ENCODE results near the gene GMCL1. TPM values are rescaled to one million over a fixed set of nuclear protein-coding genes. Genes with fewer than 3 reads are reported as not detected.
A peak's percentile ranks its signal among the peaks of the same experiment; 100 is the strongest.

The GMCL1 gene
- total and polyA plus RNA-seq, 2 of the 13 experiments (the other 11 are each of a cell fraction or from before 2014, with no cell fraction given) = 18.7 to 24.0 TPM

DNA sequence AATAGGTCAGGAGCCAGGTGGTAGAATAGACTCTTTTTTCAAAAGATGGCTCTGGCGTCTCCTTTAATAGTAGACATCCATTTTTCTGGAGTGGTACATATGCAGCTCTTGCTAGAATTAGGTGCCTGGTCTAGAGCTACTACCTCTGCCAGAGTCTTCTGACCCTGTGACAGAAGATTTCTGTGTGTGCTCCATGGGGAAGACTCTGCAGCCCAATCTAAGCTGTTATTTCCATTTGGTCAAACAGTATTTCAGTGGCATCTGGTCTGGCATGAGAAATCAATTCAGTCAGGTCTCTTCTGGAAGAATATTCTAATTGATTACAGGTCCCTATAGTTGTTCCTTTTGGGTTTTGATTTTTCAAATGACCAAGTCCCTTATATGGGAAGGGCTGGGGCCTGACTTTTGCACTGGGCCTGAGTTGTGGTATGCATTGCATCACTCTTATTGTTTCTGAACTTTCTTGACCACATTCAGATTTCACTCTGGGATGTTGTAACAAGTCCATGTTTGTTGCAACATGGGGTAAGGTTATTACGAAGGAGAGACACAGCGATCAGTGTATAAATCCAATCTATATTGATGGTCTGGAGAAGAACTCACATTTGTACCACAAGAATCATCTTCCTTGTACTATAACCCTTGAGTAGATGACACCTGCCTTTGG is 97.5 kb downstream of the GMCL1 start (continued):
- TF ChIP-seq, protein P1, sequence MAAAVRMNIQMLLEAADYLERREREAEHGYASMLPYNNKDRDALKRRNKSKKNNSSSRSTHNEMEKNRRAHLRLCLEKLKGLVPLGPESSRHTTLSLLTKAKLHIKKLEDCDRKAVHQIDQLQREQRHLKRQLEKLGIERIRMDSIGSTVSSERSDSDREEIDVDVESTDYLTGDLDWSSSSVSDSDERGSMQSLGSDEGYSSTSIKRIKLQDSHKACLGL (CRISPR knock-in tag; IDR thresholded peaks at IDR 0.05) = no peak
- TF ChIP-seq, protein P2, sequence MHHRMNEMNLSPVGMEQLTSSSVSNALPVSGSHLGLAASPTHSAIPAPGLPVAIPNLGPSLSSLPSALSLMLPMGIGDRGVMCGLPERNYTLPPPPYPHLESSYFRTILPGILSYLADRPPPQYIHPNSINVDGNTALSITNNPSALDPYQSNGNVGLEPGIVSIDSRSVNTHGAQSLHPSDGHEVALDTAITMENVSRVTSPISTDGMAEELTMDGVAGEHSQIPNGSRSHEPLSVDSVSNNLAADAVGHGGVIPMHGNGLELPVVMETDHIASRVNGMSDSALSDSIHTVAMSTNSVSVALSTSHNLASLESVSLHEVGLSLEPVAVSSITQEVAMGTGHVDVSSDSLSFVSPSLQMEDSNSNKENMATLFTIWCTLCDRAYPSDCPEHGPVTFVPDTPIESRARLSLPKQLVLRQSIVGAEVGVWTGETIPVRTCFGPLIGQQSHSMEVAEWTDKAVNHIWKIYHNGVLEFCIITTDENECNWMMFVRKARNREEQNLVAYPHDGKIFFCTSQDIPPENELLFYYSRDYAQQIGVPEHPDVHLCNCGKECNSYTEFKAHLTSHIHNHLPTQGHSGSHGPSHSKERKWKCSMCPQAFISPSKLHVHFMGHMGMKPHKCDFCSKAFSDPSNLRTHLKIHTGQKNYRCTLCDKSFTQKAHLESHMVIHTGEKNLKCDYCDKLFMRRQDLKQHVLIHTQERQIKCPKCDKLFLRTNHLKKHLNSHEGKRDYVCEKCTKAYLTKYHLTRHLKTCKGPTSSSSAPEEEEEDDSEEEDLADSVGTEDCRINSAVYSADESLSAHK (CRISPR knock-in tag; IDR thresholded peaks at IDR 0.05; ENCODE audit: borderline replicate concordance) = no peak
- no peak for TF ChIP-seq NRL (CRISPR knock-in tag; IDR thresholded peaks at IDR 0.05; ENCODE audit: borderline replicate concordance)
- TF ChIP-seq, protein P3, sequence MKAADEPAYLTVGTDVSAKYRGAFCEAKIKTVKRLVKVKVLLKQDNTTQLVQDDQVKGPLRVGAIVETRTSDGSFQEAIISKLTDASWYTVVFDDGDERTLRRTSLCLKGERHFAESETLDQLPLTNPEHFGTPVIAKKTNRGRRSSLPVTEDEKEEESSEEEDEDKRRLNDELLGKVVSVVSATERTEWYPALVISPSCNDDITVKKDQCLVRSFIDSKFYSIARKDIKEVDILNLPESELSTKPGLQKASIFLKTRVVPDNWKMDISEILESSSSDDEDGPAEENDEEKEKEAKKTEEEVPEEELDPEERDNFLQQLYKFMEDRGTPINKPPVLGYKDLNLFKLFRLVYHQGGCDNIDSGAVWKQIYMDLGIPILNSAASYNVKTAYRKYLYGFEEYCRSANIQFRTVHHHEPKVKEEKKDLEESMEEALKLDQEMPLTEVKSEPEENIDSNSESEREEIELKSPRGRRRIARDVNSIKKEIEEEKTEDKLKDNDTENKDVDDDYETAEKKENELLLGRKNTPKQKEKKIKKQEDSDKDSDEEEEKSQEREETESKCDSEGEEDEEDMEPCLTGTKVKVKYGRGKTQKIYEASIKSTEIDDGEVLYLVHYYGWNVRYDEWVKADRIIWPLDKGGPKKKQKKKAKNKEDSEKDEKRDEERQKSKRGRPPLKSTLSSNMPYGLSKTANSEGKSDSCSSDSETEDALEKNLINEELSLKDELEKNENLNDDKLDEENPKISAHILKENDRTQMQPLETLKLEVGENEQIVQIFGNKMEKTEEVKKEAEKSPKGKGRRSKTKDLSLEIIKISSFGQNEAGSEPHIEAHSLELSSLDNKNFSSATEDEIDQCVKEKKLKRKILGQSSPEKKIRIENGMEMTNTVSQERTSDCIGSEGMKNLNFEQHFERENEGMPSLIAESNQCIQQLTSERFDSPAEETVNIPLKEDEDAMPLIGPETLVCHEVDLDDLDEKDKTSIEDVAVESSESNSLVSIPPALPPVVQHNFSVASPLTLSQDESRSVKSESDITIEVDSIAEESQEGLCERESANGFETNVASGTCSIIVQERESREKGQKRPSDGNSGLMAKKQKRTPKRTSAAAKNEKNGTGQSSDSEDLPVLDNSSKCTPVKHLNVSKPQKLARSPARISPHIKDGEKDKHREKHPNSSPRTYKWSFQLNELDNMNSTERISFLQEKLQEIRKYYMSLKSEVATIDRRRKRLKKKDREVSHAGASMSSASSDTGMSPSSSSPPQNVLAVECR (CRISPR knock-in tag; IDR thresholded peaks at IDR 0.05; ENCODE audit: borderline replicate concordance) = no peak; the same call in 1 of the 2 replicates
- TF ChIP-seq, protein P4, sequence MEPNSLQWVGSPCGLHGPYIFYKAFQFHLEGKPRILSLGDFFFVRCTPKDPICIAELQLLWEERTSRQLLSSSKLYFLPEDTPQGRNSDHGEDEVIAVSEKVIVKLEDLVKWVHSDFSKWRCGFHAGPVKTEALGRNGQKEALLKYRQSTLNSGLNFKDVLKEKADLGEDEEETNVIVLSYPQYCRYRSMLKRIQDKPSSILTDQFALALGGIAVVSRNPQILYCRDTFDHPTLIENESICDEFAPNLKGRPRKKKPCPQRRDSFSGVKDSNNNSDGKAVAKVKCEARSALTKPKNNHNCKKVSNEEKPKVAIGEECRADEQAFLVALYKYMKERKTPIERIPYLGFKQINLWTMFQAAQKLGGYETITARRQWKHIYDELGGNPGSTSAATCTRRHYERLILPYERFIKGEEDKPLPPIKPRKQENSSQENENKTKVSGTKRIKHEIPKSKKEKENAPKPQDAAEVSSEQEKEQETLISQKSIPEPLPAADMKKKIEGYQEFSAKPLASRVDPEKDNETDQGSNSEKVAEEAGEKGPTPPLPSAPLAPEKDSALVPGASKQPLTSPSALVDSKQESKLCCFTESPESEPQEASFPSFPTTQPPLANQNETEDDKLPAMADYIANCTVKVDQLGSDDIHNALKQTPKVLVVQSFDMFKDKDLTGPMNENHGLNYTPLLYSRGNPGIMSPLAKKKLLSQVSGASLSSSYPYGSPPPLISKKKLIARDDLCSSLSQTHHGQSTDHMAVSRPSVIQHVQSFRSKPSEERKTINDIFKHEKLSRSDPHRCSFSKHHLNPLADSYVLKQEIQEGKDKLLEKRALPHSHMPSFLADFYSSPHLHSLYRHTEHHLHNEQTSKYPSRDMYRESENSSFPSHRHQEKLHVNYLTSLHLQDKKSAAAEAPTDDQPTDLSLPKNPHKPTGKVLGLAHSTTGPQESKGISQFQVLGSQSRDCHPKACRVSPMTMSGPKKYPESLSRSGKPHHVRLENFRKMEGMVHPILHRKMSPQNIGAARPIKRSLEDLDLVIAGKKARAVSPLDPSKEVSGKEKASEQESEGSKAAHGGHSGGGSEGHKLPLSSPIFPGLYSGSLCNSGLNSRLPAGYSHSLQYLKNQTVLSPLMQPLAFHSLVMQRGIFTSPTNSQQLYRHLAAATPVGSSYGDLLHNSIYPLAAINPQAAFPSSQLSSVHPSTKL (CRISPR knock-in tag; IDR thresholded peaks at IDR 0.05) = peak; percentile 89
- TF ChIP-seq MZF1 (CRISPR knock-in tag; IDR thresholded peaks at IDR 0.05; ENCODE audit: borderline replicate concordance) = no peak
- TF ChIP-seq ZNF660 (CRISPR knock-in tag; IDR thresholded peaks at IDR 0.05; ENCODE audit: borderline replicate concordance, low read depth) = no peak
- no peak for TF ChIP-seq RARG (CRISPR knock-in tag; IDR thresholded peaks at IDR 0.05; ENCODE audit: low read depth)
- TF ChIP-seq SMARCE1 (IDR thresholded peaks at IDR 0.05; ENCODE audit: borderline replicate concordance) = no peak
- TF ChIP-seq, protein P5, sequence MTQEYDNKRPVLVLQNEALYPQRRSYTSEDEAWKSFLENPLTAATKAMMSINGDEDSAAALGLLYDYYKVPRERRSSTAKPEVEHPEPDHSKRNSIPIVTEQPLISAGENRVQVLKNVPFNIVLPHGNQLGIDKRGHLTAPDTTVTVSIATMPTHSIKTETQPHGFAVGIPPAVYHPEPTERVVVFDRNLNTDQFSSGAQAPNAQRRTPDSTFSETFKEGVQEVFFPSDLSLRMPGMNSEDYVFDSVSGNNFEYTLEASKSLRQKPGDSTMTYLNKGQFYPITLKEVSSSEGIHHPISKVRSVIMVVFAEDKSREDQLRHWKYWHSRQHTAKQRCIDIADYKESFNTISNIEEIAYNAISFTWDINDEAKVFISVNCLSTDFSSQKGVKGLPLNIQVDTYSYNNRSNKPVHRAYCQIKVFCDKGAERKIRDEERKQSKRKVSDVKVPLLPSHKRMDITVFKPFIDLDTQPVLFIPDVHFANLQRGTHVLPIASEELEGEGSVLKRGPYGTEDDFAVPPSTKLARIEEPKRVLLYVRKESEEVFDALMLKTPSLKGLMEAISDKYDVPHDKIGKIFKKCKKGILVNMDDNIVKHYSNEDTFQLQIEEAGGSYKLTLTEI (CRISPR knock-in tag; conservative IDR thresholded peaks at IDR 0.05) = no peak
- no peak for TF ChIP-seq ZFYVE20 (CRISPR knock-in tag; IDR thresholded peaks at IDR 0.05; ENCODE audit: borderline replicate concordance, low read depth)
- TF ChIP-seq HNRNPK (IDR thresholded peaks at IDR 0.05; ENCODE audit: low read depth, low read length, poor library complexity, severe bottlenecking) = no peak
- TF ChIP-seq CBX1 (IDR thresholded peaks at IDR 0.05; ENCODE audit: low read depth) = no peak
- TF ChIP-seq AGO2 (optimal IDR thresholded peaks at IDR 0.05; ENCODE audit: low read depth, low read length) = no peak
